Fibroblast of peridontal ligament (primary cell): ENCODE results near the gene DBP.
"Not testable (repeated sequence)": the region's sequence is repeated elsewhere in the genome, so short reads cannot be mapped to it uniquely, and the experiment has no call there.

Source experiments
- DNase-seq: peaks from one replicate; pipeline ENCODE4 v3.0.0-alpha.2; 2010; ENCODE audit errors: extremely low read depth

DBP gene

GRCh38 chr19:48665786-48666185 is 28.6 kb upstream of the DBP start:
- DNase-seq: no peak

DNA sequence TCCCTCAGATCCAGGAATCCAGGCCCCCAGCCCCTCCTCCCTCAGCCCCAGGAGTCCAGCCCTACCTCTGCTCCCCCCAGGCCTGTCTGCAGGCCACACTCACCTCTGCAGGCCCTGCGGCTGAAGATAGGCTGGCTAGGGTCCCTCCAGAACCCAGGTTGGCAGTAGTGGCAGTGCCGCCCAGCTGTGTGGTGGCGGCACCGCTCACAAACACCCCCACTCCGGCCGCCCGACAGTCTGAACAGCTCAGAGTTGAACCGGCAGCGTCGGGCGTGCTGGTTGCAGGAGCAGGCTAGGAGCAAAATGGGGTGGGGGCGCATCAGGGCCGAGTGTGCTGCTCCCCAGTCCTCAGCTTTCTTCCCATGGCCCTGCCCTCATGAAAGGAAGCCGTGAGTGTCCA is 27.3 kb upstream of the DBP start:
- DNase-seq: no peak

- no peak for DNase-seq
Measured at GRCh38 chr19:48663667-48664066, 26.5 kb upstream of the DBP start.

GRCh38 chr19:48661711-48662090 is 24.5 kb upstream of the DBP start:
- DNase-seq: no peak

GRCh38 chr19:48660852-48661710 is 23.9 kb upstream of the DBP start:
- DNase-seq: peak; percentile 90

- no peak for DNase-seq
Measured at GRCh38 chr19:48659768-48660167, 22.6 kb upstream of the DBP start.

GRCh38 chr19:48658483-48658882 is 21.3 kb upstream of the DBP start:
- DNase-seq: no peak

GRCh38 chr19:48657828-48658227 is 20.6 kb upstream of the DBP start:
- not testable (repeated sequence) for DNase-seq

DNA sequence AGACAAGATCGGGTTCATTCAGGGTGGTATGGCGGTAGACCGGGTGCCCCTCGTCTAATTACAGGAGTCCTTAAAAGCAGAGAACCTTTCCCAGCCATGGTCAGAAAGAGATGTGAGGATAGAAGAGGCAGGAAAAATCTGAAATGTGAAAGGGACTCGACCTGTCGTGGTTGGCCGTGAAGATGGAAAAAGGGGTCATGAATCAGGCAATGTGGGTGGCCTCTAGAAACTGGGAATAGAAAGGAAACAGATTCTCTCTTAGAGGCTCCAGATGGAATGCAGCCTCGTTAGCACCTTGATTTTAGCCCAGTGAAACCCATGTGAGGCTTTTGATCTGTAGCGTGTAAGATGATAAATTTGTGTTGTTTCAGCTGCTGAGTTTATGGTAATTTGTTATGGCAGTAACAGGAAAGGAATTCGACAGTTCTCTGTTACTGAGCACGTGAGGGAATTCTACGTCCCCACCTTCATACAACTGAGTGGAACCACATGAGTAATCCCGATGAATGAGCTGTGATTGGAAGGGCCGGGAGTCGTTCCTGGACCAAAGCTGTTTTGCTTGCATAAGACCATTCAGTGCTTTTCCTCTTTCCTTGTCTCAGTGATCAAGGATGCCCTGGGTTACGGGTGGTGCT is 19.8 kb upstream of the DBP start:
- peak; percentile 89 for DNase-seq

DNA sequence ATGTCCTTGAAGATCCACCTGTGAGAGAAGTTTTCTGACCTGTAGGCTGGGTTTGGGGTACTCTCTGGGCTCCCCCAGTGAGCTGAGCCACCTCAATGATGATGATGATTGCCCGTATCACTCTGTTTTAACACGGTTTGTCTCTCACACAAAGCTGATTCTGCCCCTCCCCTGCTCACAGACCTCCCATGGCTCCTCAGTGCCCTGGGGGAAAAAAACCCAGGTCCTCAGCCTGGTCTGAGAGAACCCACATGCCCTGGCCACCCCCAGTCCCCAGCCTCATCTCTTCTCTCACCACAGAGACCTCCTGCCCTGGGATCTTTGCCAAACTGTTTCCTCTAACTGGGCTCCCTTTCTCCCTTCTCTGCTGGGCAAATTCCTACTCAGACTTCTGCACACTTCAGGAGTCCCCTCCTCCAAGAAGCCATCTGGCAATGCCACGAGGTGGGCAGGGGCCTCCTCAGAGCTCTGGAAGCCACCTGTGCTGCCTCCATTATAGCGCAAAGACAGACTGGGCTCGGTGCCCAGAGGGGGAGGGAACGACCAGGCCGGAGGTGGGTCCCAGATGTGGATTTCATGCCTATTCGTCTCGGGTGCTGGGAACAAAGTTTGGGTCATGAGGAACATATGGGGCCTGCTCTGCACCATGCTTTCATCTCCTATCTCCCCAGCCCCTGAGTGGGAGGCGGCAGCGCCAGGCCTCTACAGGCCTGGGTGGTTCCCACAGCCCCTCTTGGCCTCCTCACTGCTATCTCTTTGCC is 17.3 kb upstream of the DBP start:
- DNase-seq: no peak

GRCh38 chr19:48651683-48652048 is 14.5 kb upstream of the DBP start:
- DNase-seq: no peak

- no peak for DNase-seq
Measured at GRCh38 chr19:48650974-48651682, 13.9 kb upstream of the DBP start.

- no peak for DNase-seq
Measured at GRCh38 chr19:48648134-48648533, 11.0 kb upstream of the DBP start.

- no peak for DNase-seq
Measured at GRCh38 chr19:48646722-48647216, 9.6 kb upstream of the DBP start.

DNA sequence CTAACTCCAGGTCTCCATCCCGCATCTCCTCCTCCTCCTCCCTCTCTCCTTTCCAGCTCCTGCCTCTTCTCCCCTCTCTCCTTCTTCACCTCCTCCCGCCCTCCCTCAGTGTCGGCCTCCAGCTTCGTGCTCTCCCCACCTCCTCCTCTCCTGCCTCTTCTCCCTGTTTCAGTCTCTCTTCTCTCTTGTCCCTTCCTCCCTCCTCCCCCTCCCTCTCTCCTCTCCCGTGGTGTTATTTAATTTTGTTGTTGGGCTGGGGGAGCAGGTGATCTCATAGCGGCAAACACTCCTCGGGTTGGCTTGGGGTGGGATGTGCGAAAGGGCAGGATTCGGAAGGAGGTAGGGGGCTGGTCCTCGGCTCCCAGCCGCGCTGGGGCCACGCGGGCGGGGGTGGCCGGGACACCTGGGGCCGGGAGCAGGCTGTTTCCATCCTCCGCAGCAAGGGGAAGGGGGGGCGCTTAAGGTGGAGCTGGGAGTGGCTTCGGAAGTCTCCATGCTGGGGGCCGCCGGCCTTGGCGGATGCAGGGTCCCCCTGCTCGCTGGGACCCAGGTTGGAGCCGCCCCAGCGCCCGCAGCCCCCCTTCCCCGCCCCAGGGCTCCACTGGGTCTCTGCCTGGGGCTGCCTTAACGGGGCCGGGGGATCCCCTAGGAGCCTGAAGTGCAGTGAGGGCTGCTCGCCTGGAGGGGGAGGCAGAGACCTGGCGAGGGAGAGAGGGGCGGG is 9.0 kb upstream of the DBP start, which contains the start of gene CA11:
TSS of gene CA11 (minus strand) at position 187 of the 721 bp plus-strand sequence. CDS start 555 bp downstream, outside the sequence.
- peak; percentile 63 for DNase-seq

- DNase-seq: no peak
Measured at GRCh38 chr19:48645620-48646000, 8.4 kb upstream of the DBP start.

- DNase-seq: peak; percentile 62
Measured at GRCh38 chr19:48644839-48645619, 7.8 kb upstream of the DBP start.

DNA sequence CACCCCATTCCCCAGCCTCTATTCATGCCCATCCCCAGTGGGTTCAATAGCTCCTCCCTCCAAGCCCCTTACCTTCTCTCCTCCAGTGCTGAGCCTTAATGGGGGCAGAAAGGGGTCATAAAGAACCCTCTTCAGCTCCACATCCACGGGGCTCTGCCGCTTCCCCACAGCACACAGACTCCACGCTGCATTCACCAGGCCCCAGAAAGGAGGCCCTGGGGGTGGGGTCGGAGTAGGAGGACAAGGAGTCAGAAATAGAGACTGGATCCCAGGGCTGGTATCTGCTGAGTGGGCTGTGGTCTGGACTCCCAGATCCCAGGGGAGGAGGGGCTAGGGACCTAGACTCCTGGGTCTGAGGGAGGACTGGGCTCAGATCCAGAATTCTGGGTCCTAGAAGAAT is 7.2 kb upstream of the DBP start:
- DNase-seq: no peak

DNA sequence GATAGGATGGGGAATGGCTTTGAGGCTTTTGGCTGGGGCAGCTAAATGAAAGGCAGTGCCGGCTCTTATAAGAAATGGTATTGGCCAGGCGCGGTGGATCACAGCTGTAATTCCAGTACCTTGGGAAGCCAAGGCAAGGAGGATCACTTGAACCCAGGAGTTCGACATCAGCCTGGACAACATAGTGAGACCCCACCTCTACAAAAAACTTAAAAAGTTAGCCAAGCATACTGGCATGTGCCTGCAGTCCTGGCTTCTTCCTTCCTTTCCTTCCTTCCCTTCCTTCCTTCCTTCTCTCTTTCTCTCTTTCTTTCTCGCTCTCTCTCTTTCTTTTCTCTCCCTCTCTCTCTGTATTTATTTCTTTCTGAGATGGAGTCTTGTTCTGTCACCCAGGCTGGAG is 5.7 kb upstream of the DBP start:
- DNase-seq: no peak

- no peak for DNase-seq
Measured at GRCh38 chr19:48641850-48642249, 4.7 kb upstream of the DBP start.
